ENCODE data around the gene ZNF134.

ZNF134 gene

GRCh38 chr19:57613941-57614743 is at the start of gene ZNF134:
Gene ZNF134 (plus strand): TSS chr19:57614242. CDS start chr19:57619469, 5,227 bp downstream.
- peak; percentile 93 for DNase-seq

DNA sequence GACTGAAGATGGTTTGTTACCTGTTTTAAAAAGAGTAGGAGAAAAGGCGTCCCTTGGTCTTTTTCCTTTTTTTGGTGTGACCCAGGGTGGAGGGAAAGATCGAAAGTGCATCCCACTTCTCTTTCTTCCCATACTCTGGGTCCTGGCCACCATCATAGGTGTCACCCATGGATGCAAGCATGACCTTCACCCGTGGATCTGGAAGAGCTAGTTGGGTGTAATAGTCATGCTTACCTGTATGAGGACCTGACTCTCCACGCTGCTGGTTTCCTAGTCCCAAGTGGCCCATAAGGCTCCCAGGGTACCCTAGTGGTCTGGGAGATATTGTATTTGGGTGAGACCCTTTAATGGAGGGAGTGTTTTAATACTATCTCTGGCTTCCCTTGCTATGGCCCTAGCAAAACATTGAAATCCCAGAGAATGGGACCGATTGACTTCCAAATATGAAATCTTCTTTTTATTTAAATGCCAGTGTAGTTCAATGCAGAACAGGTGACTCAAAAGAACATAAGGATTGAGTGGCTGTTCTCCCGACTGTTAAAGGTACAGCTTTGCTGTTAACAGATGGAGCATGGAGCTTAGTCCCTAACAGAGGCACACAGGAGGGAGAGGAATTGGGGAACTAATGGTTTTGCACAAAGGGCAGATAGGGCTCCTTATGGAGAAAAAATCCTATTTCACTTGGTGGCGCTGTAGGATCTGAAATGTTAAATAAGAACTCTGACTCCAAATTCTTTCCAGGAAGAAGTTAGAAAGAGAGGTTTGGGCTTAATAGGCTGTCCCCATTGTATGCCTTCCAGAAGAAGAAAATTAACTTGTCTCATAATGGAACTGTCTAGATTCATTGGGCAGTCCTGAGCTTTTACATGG is 47.4 kb upstream of the ZNF134 start:
- DNase-seq, result no peak

DNA sequence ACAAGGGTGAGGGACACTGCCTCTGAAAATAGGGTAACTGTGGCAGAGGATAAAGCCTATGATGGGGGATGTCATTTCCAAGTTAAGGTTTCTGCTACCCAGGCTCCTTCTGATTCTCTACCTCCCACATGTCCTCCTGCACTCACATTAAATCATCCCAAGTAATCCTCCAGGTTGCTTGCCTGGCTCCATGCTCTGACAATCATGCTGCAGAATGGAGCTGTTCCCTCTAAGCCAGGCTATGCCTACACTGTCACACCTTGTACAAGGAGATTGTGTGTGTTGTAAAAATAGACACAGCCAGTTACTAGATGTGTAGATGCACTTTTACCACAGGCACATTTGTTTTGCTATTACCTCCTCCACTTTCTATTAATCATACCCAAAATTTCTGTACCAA is 43.3 kb upstream of the ZNF134 start:
- DNase-seq, result no peak

DNA sequence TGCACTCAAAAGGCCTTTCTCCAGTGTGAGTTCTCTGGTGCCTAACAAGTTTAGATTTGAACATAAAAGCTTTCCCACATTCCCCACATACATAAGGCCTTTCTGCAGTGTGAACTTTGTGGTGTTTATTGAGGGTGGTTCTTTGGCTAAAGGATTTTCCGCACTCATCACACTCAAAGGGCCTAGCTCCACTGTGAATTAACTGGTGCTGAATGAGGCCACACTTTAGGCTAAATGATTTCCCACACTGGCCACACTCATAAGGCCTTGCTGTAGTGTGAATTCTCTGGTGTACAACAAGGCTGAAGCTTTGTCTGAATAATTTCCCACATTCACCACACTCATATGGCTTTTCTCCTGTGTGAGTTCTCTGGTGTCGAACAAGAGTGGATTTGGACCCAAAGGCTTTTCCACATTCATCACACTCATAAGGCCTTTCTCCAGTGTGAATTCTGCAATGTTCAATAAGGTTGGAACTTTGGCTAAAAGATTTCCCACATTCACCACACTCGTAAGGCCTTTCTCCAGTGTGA is 41.6 kb upstream of the ZNF134 start:
- no peak for DNase-seq

GRCh38 chr19:57576661-57577060 is 37.4 kb upstream of the ZNF134 start:
- no peak for DNase-seq

GRCh38 chr19:57578487-57579205 is 35.4 kb upstream of the ZNF134 start, which contains the start of gene ZNF416:
Gene ZNF416 (minus strand): TSS chr19:57578911. CDS start chr19:57578704, 207 bp downstream.
- peak; percentile 95 for DNase-seq

GRCh38 chr19:57583104-57583520 is 30.9 kb upstream of the ZNF134 start:
- no peak for DNase-seq

GRCh38 chr19:57583521-57584416 is 30.3 kb upstream of the ZNF134 start, which contains the start of gene ZIK1:
Gene ZIK1 (plus strand): TSS chr19:57584145. CDS start chr19:57584357, 212 bp downstream.
- DNase-seq, result peak; percentile 89

- no peak for DNase-seq
These were observed 26.5 kb upstream of the ZNF134 start for GRCh38 chr19:57587529-57587928.

DNA sequence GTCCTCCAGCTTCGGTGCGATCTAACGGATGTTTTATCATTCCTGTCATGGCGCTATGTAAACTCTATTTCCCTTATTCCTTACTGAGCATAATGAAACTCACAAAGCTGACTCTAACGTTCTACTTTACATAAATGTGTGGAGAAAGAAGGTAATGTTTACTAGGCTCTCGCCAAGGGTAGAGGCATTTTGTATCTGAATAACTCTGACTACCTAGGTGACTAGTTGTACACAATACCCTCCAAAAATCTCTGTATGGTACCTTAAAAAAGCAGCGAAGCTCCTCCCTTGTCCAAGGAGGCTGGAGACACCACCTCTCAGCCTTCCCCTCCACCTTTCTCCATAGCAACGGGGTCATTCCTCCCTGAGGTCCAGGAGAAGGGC is 14.7 kb upstream of the ZNF134 start:
- no peak for DNase-seq

- DNase-seq, result peak; percentile 92
These were observed 14.2 kb upstream of the ZNF134 start, which contains the start of gene ZNF530 for GRCh38 chr19:57599761-57600383. Gene ZNF530 (plus strand): TSS chr19:57599885. CDS start chr19:57604346, 4,461 bp downstream.

- no peak for DNase-seq
These were observed 7.1 kb upstream of the ZNF134 start for GRCh38 chr19:57606931-57607330.

DNA sequence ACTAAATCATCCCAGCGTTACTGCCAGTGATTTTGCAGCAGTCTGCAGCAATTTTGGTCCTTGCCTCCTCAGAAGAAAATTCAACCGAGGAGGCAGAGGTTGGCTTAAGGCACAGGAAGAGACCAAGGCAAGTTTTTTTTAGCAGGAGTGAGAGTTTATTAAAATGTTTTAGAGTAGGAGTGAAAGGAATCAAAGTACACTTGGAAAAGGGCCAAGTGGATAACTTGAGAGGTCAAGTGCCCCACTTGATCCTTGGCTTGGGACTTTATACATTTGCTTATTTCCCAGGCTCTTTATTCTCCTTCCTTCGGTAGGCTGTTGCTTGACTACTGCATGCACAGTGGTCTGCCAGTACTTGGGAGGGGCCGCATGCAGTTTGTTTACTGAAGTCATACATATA is 2.9 kb upstream of the ZNF134 start:
- no peak for DNase-seq

DNA sequence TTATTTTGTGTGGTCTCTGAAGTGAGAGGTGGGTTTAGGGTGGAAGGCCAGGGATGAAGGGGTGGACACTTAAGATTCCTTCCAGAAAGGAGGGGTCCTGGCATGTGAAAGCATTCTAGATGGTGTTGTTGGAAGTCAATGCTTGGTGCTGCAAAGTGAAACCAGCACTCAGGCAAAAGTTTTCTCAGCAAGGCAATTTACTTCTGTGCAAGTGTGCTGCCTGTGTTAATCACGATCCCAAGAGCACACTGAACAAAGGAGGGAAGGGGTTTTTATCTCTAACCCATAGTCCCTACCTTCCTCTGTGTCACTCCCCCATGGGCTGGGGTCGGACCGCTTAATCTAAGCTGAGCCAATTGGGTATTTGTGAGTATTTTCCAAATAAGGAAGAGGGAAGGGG is 1.3 kb downstream of the ZNF134 start:
- no peak for DNase-seq

GRCh38 chr19:57620673-57621348 is 6.8 kb downstream of the ZNF134 start:
- no peak for DNase-seq

DNA sequence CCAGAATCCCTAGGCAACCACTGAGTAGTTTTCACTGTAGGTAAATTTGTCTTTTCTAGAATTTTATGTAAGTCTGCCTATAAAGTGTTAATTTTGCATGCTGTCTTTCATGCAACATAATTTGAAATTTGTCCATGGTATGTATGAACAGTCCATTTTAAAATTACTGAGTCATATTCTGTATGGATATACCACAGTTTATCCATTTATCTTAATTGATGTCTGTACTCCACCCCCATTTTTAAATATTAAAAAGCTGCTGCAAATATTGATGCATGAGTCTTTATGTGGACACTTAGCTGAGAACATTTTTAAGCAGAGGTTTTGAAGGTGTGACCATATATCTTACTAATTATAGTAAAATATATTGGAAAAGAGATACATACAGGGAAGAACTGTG is 9.0 kb downstream of the ZNF134 start:
- no peak for DNase-seq

GRCh38 chr19:57632987-57633831 is 19.2 kb downstream of the ZNF134 start, which contains the start of gene ZNF211:
Gene ZNF211 (plus strand): TSS chr19:57633168. CDS start chr19:57633347, 179 bp downstream.
- peak; percentile 92 for DNase-seq

DNA sequence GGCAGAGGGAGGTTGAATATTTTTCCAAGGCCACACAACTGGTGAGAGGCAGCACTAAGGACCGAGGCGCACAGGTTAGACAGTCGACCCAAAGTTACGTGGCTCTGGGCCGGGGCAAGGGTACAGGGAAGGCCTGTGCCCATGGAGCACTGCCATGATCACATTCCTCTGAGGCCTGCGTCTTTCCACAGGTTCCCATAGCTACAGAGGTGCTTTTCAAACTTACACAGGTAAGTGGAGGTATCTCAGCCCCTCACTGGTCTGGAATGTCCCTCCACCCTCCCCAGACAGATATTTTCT is 19.7 kb downstream of the ZNF134 start:
- no peak for DNase-seq

GRCh38 chr19:57637379-57637778 is 23.3 kb downstream of the ZNF134 start:
- no peak for DNase-seq
